Measurements from ENCODE around the gene PDZD4. TPM values are rescaled to one million over a fixed set of nuclear protein-coding genes. Genes with fewer than 3 reads are reported as not detected.

PDZD4 gene
- total RNA-seq, 4 donors from 2014 or later, result 2.0 to 6.6 (median 4.2) TPM

GRCh38 chrX:153851981-153852380 is 21.6 kb upstream of the PDZD4 start:
- no peaks in the 10 kb centered on the region for H3K27me3 ChIP-seq
- no peak for TF ChIP-seq POLR2A (IDR thresholded peaks at IDR 0.05)
- no peak for TF ChIP-seq POLR2AphosphoS5 (IDR thresholded peaks at IDR 0.05)
- TF ChIP-seq, protein P1, sequence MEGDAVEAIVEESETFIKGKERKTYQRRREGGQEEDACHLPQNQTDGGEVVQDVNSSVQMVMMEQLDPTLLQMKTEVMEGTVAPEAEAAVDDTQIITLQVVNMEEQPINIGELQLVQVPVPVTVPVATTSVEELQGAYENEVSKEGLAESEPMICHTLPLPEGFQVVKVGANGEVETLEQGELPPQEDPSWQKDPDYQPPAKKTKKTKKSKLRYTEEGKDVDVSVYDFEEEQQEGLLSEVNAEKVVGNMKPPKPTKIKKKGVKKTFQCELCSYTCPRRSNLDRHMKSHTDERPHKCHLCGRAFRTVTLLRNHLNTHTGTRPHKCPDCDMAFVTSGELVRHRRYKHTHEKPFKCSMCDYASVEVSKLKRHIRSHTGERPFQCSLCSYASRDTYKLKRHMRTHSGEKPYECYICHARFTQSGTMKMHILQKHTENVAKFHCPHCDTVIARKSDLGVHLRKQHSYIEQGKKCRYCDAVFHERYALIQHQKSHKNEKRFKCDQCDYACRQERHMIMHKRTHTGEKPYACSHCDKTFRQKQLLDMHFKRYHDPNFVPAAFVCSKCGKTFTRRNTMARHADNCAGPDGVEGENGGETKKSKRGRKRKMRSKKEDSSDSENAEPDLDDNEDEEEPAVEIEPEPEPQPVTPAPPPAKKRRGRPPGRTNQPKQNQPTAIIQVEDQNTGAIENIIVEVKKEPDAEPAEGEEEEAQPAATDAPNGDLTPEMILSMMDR (IDR thresholded peaks at IDR 0.05), result no peak
- TF ChIP-seq EP300 (IDR thresholded peaks at IDR 0.05; ENCODE audit: low read depth), result no peak
- in situ Hi-C loops (cut with MboI; ENCODE audit: low pct_ligation_motif_present in 1 of 4, low pct_unique_long_range_greater_than_20kb in 1 of 4, low sequenced_read_pairs in 3 of 4) (no loop called here), intact Hi-C loops (cut with DNase I; ENCODE audit: low total_unique reads) (no loop called here)
- no peak overlapping the region for H3K27ac ChIP-seq
- no peaks in the 10 kb centered on the region for H3K4me1 ChIP-seq
- 58% methylated on average over 3 of the region's 3 CpGs; no CpG with 5 or more reads in 1 of the 2 donors for WGBS, 2 donors (ENCODE audit: low coverage in 1 of 2)
- no peak for DNase-seq
- no peaks in the 10 kb centered on the region for H3K9me3 ChIP-seq
- H3K4me3 ChIP-seq, result no peak overlapping the region
- no peaks in the 10 kb centered on the region for H3K36me3 ChIP-seq

DNA sequence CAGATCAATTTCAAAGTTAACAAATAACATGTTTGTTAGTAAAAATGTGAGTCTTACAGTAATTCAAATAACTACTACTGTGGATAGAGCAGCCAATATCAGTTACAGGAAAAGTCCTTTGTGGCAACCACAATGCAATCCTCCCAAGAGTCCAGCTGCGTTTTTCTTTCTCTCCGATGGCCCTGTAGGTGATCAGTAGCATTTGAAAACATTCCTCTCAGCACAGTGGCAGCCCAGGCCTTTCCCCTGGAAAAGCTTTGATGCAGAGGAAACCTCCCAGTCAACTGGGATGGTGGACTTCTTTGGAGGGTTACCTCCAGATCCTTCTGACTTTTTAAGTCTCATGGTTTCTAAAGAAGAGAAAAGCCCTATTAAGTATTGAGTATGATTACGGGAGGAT is 18.0 kb upstream of the PDZD4 start:
- no peaks in the 10 kb centered on the region for H3K4me1 ChIP-seq
- no peak overlapping the region for H3K27ac ChIP-seq
- in situ Hi-C loops (cut with MboI; ENCODE audit: low pct_ligation_motif_present in 1 of 4, low pct_unique_long_range_greater_than_20kb in 1 of 4, low sequenced_read_pairs in 3 of 4), result no loop called here
- H3K9me3 ChIP-seq, result no peaks in the 10 kb centered on the region
- no peaks in the 10 kb centered on the region for H3K27me3 ChIP-seq
- TF ChIP-seq POLR2AphosphoS5 (IDR thresholded peaks at IDR 0.05) (no peak), EP300 (IDR thresholded peaks at IDR 0.05; ENCODE audit: low read depth) (no peak), POLR2A (IDR thresholded peaks at IDR 0.05) (no peak)
- TF ChIP-seq, protein P1 (IDR thresholded peaks at IDR 0.05), result no peak
- intact Hi-C loops (cut with DNase I; ENCODE audit: low total_unique reads), result no loop called here
- H3K4me3 ChIP-seq, result no peak overlapping the region
- WGBS, 2 donors (ENCODE audit: low coverage in 1 of 2), result 65 to 100% methylated on average over 1 to 3 of the region's 3 CpGs
- H3K36me3 ChIP-seq, result no peaks in the 10 kb centered on the region
- no peak for DNase-seq

GRCh38 chrX:153845842-153846241 is 15.5 kb upstream of the PDZD4 start:
- in situ Hi-C loops (cut with MboI; ENCODE audit: low pct_ligation_motif_present in 1 of 4, low pct_unique_long_range_greater_than_20kb in 1 of 4, low sequenced_read_pairs in 3 of 4) (no loop called here), intact Hi-C loops (cut with DNase I; ENCODE audit: low total_unique reads) (no loop called here)
- H3K27ac ChIP-seq, result no peak overlapping the region
- 35% methylated on average over 3 of the region's 3 CpGs; no CpG with 5 or more reads in 1 of the 2 donors for WGBS, 2 donors (ENCODE audit: low coverage in 1 of 2)
- no peak for DNase-seq
- no peaks in the 10 kb centered on the region for H3K27me3 ChIP-seq
- TF ChIP-seq, protein P1 (IDR thresholded peaks at IDR 0.05), result no peak
- TF ChIP-seq POLR2AphosphoS5 (IDR thresholded peaks at IDR 0.05) (no peak), EP300 (IDR thresholded peaks at IDR 0.05; ENCODE audit: low read depth) (no peak), POLR2A (IDR thresholded peaks at IDR 0.05) (no peak)
- no peaks in the 10 kb centered on the region for H3K9me3 ChIP-seq
- H3K4me3 ChIP-seq, result no peak overlapping the region
- no peaks in the 10 kb centered on the region for H3K4me1 ChIP-seq
- no peaks in the 10 kb centered on the region for H3K36me3 ChIP-seq

GRCh38 chrX:153845195-153845594 is 14.9 kb upstream of the PDZD4 start:
- no peak for DNase-seq
- no peaks in the 10 kb centered on the region for H3K27me3 ChIP-seq
- H3K4me1 ChIP-seq, result no peaks in the 10 kb centered on the region
- H3K4me3 ChIP-seq, result no peak overlapping the region
- no peak for TF ChIP-seq POLR2A (IDR thresholded peaks at IDR 0.05)
- no peak for TF ChIP-seq EP300 (IDR thresholded peaks at IDR 0.05; ENCODE audit: low read depth)
- no peak for TF ChIP-seq POLR2AphosphoS5 (IDR thresholded peaks at IDR 0.05)
- TF ChIP-seq, protein P1 (IDR thresholded peaks at IDR 0.05), result no peak
- 33% methylated on average over 6 of the region's 6 CpGs; no CpG with 5 or more reads in 1 of the 2 donors for WGBS, 2 donors (ENCODE audit: low coverage in 1 of 2)
- no peaks in the 10 kb centered on the region for H3K9me3 ChIP-seq
- no peaks in the 10 kb centered on the region for H3K36me3 ChIP-seq
- in situ Hi-C loops (cut with MboI; ENCODE audit: low pct_ligation_motif_present in 1 of 4, low pct_unique_long_range_greater_than_20kb in 1 of 4, low sequenced_read_pairs in 3 of 4) (no loop called here), intact Hi-C loops (cut with DNase I; ENCODE audit: low total_unique reads) (no loop called here)
- no peak overlapping the region for H3K27ac ChIP-seq

Measured in transverse colon (tissue), 4 donors.